Mesendoderm (in vitro differentiated cells): ENCODE data around the gene GRIK1.

Source experiments
- DNase-seq: peaks from one replicate; pipeline ENCODE4 v3.0.0; 2013
- H2AK5ac ChIP-seq: 2 replicates; pipeline ENCODE4 v1.6.1; 2013; ENCODE audit warnings: low read length, inconsistent platforms
- H2BK120ac ChIP-seq: 2 replicates; pipeline ENCODE4 v1.6.1; 2013; ENCODE audit warnings: low read depth, mild to moderate bottlenecking, low read length, moderate library complexity, mixed read lengths
- H2BK15ac ChIP-seq: replicated peaks from 2 replicates; pipeline ENCODE4 v1.6.1; 2013; ENCODE audit warnings: low read depth, mild to moderate bottlenecking, moderate library complexity
- H2BK5ac ChIP-seq: 2 replicates; pipeline ENCODE4 v1.6.1; 2013; ENCODE audit warnings: low read length, inconsistent platforms
- H3K18ac ChIP-seq: 2 replicates; pipeline ENCODE4 v1.6.1; 2013; ENCODE audit warnings: mild to moderate bottlenecking, low read length, mixed read lengths
- H3K23ac ChIP-seq: one replicate; pipeline ENCODE4 v1.6.1; 2013; ENCODE audit warnings: low read length
- H3K27ac ChIP-seq: 2 replicates; pipeline ENCODE4 v1.5.1; 2013; ENCODE audit warnings: low read depth, mild to moderate bottlenecking, inconsistent platforms, low read length, moderate library complexity
- H3K27me3 ChIP-seq: 2 replicates; pipeline ENCODE4 v1.6.1; 2013; ENCODE audit warnings: low read length, control low read depth, mild to moderate bottlenecking, inconsistent platforms; ENCODE audit not compliant: insufficient read depth, poor library complexity
- H3K36me3 ChIP-seq: 2 replicates; pipeline ENCODE4 v1.6.1; 2013; ENCODE audit warnings: low read length, inconsistent platforms; ENCODE audit not compliant: control insufficient read depth, insufficient read depth
- H3K4ac ChIP-seq: one replicate; pipeline ENCODE4 v1.6.1; 2013; ENCODE audit warnings: low read depth, mild to moderate bottlenecking, low read length, moderate library complexity
- H3K4me1 ChIP-seq: 2 replicates; pipeline ENCODE4 v1.6.1; 2013; ENCODE audit warnings: low read depth, low read length, inconsistent platforms; ENCODE audit not compliant: control insufficient read depth
- H3K4me2 ChIP-seq: 2 replicates; pipeline ENCODE4 v1.6.1; 2013; ENCODE audit warnings: low read length
- H3K4me3 ChIP-seq: 2 replicates; pipeline ENCODE4 v1.5.1; 2013; ENCODE audit warnings: mild to moderate bottlenecking, low read length
- H3K56ac ChIP-seq: one replicate; pipeline ENCODE4 v1.6.1; 2013; ENCODE audit warnings: low read length
- H3K79me1 ChIP-seq: 2 replicates; pipeline ENCODE4 v1.6.1; 2013; ENCODE audit warnings: low read length, inconsistent platforms
- H3K79me2 ChIP-seq: 2 replicates; pipeline ENCODE4 v1.6.1; 2013; ENCODE audit warnings: mild to moderate bottlenecking, low read length; ENCODE audit not compliant: control insufficient read depth, insufficient read depth
- H3K9ac ChIP-seq: 2 replicates; pipeline ENCODE4 v1.6.1; 2013; ENCODE audit warnings: low read length, inconsistent platforms
- H4K5ac ChIP-seq: one replicate; pipeline ENCODE4 v1.6.1; 2013; ENCODE audit warnings: low read length
- H4K8ac ChIP-seq: one replicate; pipeline ENCODE4 v1.6.1; 2013; ENCODE audit warnings: low read depth, mild to moderate bottlenecking, control low read depth, low read length, moderate library complexity
- WGBS: extraction: QIAGEN DNeasy Blood & Tissue Kit; methylation state at CpG from one replicate; pipeline ENCODE4 v1.1.7; 2013; ENCODE audit warnings: low lambda C conversion rate, missing lambda C conversion rate; ENCODE audit not compliant: insufficient coverage; ENCODE audit errors: extremely low coverage; 5-methylcytosine and 5-hydroxymethylcytosine counted together

GRIK1 gene

DNA sequence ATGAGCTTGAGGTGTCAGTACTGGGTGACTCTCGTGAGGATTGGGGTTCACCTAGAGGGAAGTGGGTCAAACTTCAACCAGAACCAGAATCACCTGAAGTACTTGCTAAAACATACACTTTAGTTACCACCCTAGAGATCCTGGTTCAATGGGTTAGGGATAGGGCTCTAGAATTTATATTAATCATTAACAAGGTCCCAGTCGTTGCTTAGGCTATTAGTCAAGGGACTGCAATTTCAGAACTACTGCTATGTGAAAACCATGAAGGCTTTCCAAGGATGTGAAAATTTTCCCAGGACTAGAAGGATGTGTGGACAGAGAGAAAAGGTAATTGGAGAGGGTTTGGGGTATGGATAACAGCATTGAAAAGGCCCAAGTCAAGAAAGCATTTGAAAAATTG lies 162.6 kb downstream of the GRIK1 start:
- Histone ChIP-seq H3K23ac (no peak overlapping the region), H3K4me2 (no peak overlapping the region), H2AK5ac (no peak overlapping the region), H3K79me2 (no peaks in the 10 kb centered on the region), H3K56ac (no peak overlapping the region), H3K36me3 (no peaks in the 10 kb centered on the region), H2BK5ac (no peak overlapping the region), H3K4ac (no peak overlapping the region), H2BK120ac (no peak overlapping the region), H3K27ac (no peak overlapping the region), H3K27me3 (no peaks in the 10 kb centered on the region), H3K4me1 (no peaks in the 10 kb centered on the region), H3K9ac (no peak overlapping the region), H3K18ac (no peak overlapping the region), H3K79me1 (no peaks in the 10 kb centered on the region), H2BK15ac (no peak overlapping the region), H4K8ac (no peak overlapping the region), H4K5ac (no peak overlapping the region), H3K4me3 (no peak overlapping the region)
- WGBS = no CpG with 5 or more reads among the region's 2 CpGs
- DNase-seq = no peak

DNA sequence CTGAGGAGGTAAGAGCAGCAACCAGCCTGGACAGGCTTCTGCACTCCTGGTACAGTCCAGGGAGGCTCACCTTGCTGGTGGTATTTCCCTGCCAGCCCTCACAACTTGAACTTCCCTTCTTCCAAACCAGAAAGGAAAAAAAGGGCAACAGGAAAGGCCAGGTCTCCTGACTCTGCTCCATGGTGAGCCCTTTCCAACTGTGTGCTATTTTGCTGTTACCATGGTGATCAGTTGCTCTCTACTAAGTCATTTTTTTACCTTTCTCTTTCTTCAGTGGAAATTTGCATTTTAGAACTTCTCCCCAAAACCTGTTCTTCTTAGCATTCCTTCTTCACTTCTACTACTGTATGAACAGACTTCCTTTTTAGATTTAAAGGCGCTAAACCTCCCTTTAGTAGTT lies 164.3 kb downstream of the GRIK1 start:
- Histone ChIP-seq H4K8ac (no peak overlapping the region), H3K4me2 (no peak overlapping the region), H3K56ac (no peak overlapping the region), H2BK120ac (no peak overlapping the region), H3K79me2 (no peaks in the 10 kb centered on the region), H3K79me1 (no peaks in the 10 kb centered on the region), H3K23ac (no peak overlapping the region), H3K36me3 (no peaks in the 10 kb centered on the region), H3K18ac (no peak overlapping the region), H3K4ac (no peak overlapping the region), H2BK15ac (no peak overlapping the region), H3K27me3 (no peaks in the 10 kb centered on the region), H2AK5ac (no peak overlapping the region), H3K9ac (no peak overlapping the region), H4K5ac (no peak overlapping the region), H2BK5ac (no peak overlapping the region), H3K4me3 (no peak overlapping the region), H3K4me1 (no peaks in the 10 kb centered on the region), H3K27ac (no peak overlapping the region)
- no CpG with 5 or more reads among the region's 1 CpG for WGBS
- peak; percentile 53 for DNase-seq

DNA sequence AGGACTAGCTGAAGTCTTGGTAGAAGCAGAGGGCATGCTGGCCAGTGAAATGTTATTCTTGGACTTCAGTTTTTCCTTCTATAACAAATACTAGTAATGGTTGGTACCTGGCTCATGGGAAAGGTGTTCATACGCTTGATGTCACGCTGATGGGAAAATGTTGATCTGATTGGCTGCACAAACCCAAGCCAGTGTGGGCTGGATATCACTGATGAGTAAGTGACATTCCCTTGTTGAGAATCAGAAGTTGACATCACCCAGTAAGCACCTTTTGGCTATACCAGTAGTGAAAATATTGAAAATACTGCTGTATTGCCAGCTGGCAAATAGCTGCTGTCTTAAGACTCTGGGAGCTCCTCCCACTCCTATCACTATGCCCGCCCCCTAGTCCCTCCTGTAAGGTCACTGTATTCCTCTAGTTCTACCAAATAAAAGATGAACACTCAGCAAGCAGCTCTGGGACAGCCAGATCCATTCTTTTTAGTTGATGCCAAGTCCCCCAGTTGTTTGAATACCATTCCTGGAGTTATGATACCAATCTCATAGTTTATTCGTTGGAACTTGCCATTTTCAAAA lies 168.2 kb downstream of the GRIK1 start:
- Histone ChIP-seq H2BK5ac (no peak overlapping the region), H3K18ac (no peak overlapping the region), H4K8ac (no peak overlapping the region), H3K27me3 (no peaks in the 10 kb centered on the region), H3K27ac (no peak overlapping the region), H3K79me1 (no peaks in the 10 kb centered on the region), H2BK120ac (no peak overlapping the region), H3K23ac (no peak overlapping the region), H2BK15ac (no peak overlapping the region), H3K4me3 (no peak overlapping the region), H3K4ac (no peak overlapping the region), H2AK5ac (no peak overlapping the region), H3K56ac (no peak overlapping the region), H3K4me2 (no peak overlapping the region), H4K5ac (no peak overlapping the region), H3K9ac (no peak overlapping the region), H3K79me2 (no peaks in the 10 kb centered on the region), H3K36me3 (no peaks in the 10 kb centered on the region), H3K4me1 (no peaks in the 10 kb centered on the region)
- no peak for DNase-seq
- no CpG with 5 or more reads among the region's 4 CpGs for WGBS

DNA sequence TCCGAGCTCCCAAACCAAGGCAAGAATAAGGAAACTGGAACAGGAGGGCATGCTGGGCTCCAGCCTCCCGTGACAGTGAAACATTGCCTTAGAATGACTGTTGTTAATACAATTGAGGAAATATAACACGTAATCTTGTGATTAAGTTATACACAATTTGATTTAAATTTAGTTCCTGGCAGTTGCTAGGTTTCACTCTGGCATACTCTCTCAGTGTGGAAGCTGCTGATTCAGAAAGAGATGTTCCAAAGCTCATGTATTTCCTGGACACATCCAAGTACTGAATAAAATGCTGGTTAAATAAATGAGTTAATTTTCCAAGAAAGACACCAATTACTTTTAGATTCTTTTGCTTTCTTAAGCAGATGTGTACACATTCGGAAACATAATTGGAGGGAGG lies 176.1 kb downstream of the GRIK1 start:
- WGBS = no CpG with 5 or more reads among the region's 4 CpGs
- Histone ChIP-seq H3K4me1 (no peaks in the 10 kb centered on the region), H2BK5ac (no peak overlapping the region), H3K27me3 (no peaks in the 10 kb centered on the region), H3K79me1 (no peaks in the 10 kb centered on the region), H4K5ac (no peak overlapping the region), H3K79me2 (no peaks in the 10 kb centered on the region), H3K36me3 (no peaks in the 10 kb centered on the region), H3K4me3 (no peak overlapping the region), H3K27ac (no peak overlapping the region), H2AK5ac (no peak overlapping the region), H2BK120ac (no peak overlapping the region), H3K4ac (no peak overlapping the region), H3K56ac (no peak overlapping the region), H3K9ac (no peak overlapping the region), H2BK15ac (no peak overlapping the region), H4K8ac (no peak overlapping the region), H3K4me2 (no peak overlapping the region), H3K23ac (no peak overlapping the region), H3K18ac (no peak overlapping the region)
- no peak for DNase-seq

- Histone ChIP-seq H3K4me2 (no peak overlapping the region), H3K79me1 (no peaks in the 10 kb centered on the region), H3K9ac (no peak overlapping the region), H3K56ac (no peak overlapping the region), H3K36me3 (no peaks in the 10 kb centered on the region), H2BK5ac (no peak overlapping the region), H4K8ac (no peak overlapping the region), H3K27ac (no peak overlapping the region), H3K23ac (no peak overlapping the region), H3K18ac (no peak overlapping the region), H2BK120ac (no peak overlapping the region), H2BK15ac (no peak overlapping the region), H2AK5ac (no peak overlapping the region), H3K4me1 (no peaks in the 10 kb centered on the region), H3K4ac (no peak overlapping the region), H3K4me3 (no peak overlapping the region), H3K27me3 (no peaks in the 10 kb centered on the region), H3K79me2 (no peaks in the 10 kb centered on the region), H4K5ac (no peak overlapping the region)
- WGBS = no CpG with 5 or more reads among the region's 2 CpGs
- DNase-seq = no peak
Observed at GRCh38 chr21:29762570-29763082, 177.2 kb downstream of the GRIK1 start.

GRCh38 chr21:29753216-29753615 lies 186.6 kb downstream of the GRIK1 start:
- H2BK120ac ChIP-seq = no peak overlapping the region
- no peak overlapping the region for H3K23ac ChIP-seq
- H4K5ac ChIP-seq = no peak overlapping the region
- no peak overlapping the region for H3K4me2 ChIP-seq
- WGBS = no CpG with 5 or more reads among the region's 3 CpGs
- H3K27me3 ChIP-seq = no peaks in the 10 kb centered on the region
- H3K27ac ChIP-seq = no peak overlapping the region
- H3K56ac ChIP-seq = no peak overlapping the region
- no peak overlapping the region for H3K4me3 ChIP-seq
- H3K9ac ChIP-seq = no peak overlapping the region
- no peaks in the 10 kb centered on the region for H3K79me2 ChIP-seq
- no peaks in the 10 kb centered on the region for H3K36me3 ChIP-seq
- no peak for DNase-seq
- peaks cover 10% of the 10 kb centered on the region for H3K4me1 ChIP-seq
- H3K18ac ChIP-seq = no peak overlapping the region
- no peak overlapping the region for H3K4ac ChIP-seq
- H4K8ac ChIP-seq = no peak overlapping the region
- no peak overlapping the region for H2BK15ac ChIP-seq
- H2BK5ac ChIP-seq = no peak overlapping the region
- H2AK5ac ChIP-seq = no peak overlapping the region
- H3K79me1 ChIP-seq = no peaks in the 10 kb centered on the region
